ENCODE data around the gene STXBP3. TPM values are rescaled to one million over a fixed set of nuclear protein-coding genes. Genes with fewer than 3 reads are reported as not detected.

STXBP3 gene
- total RNA-seq, 6 experiments from 2014 or later, result 42.2 to 44.6 (median 43.5) TPM

DNA sequence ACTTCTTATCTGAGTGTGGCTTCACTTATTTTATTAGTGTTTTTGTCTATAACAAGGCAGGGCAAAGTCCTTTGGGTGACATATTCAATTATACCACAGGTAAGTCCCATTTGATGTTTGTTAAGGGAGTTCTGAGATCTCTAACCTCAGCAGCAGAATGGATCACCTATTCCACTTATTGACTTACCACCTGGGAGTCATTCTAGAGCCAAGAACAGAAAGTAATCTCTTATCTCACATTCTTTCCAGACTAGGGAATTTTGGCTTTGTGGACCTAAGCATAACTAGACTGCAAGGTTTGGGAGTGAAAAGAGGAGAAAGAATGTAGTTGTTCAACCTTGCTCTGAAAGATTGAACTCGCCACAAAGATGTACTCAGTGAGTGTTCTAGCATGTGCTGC is 20.6 kb upstream of the STXBP3 start:
- Mint-ChIP-seq H3K36me3 (ENCODE audit: low read depth) (no peaks in the 10 kb centered on the region), H3K4me1 (ENCODE audit: low read depth) (peaks cover 24% of the 10 kb centered on the region), H3K27me3 (ENCODE audit: insufficient read depth) (peaks cover 3% of the 10 kb centered on the region), H3K4me3 (no peak overlapping the region), H3K27ac (no peak overlapping the region), H3K9me3 (no peaks in the 10 kb centered on the region)
- no peak for DNase-seq
- TF ChIP-seq, protein P1, sequence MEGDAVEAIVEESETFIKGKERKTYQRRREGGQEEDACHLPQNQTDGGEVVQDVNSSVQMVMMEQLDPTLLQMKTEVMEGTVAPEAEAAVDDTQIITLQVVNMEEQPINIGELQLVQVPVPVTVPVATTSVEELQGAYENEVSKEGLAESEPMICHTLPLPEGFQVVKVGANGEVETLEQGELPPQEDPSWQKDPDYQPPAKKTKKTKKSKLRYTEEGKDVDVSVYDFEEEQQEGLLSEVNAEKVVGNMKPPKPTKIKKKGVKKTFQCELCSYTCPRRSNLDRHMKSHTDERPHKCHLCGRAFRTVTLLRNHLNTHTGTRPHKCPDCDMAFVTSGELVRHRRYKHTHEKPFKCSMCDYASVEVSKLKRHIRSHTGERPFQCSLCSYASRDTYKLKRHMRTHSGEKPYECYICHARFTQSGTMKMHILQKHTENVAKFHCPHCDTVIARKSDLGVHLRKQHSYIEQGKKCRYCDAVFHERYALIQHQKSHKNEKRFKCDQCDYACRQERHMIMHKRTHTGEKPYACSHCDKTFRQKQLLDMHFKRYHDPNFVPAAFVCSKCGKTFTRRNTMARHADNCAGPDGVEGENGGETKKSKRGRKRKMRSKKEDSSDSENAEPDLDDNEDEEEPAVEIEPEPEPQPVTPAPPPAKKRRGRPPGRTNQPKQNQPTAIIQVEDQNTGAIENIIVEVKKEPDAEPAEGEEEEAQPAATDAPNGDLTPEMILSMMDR (IDR thresholded peaks at IDR 0.05), result no peak

DNA sequence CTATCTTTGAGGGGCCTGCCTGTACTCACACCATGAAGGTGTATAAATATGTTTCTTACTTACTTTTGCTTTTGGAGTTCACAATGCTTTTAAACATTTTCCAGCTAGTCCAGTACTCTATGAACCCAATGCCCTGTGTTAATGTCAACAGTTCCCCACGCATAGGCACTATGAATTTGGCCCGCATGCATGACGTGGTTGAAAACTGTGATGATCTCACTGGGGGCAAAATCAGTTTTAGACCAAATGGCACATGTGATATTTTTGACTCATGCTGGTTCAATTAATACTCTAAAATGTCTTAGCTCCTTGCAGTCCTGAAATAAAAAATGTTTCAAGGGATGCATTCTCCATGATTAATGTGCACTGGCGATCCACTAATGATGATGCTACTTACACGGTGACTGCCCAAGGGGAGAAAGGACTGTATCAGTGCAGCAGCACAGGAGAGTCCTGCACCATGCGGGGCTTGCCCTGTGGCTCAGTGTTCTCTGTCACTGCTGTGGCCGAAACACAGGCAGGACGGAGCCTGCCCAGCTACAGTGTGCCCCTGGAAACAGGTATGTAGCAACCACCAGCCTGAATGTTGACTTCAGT is 18.0 kb upstream of the STXBP3 start:
- no peak for DNase-seq
- TF ChIP-seq, protein P1 (IDR thresholded peaks at IDR 0.05), result no peak
- H3K36me3 Mint-ChIP-seq (ENCODE audit: low read depth), result no peaks in the 10 kb centered on the region
- peaks cover 9% of the 10 kb centered on the region; the same call in 1 of the 2 replicates for H3K4me1 Mint-ChIP-seq (ENCODE audit: low read depth)
- no peak overlapping the region for H3K27ac Mint-ChIP-seq
- H3K4me3 Mint-ChIP-seq, result no peak overlapping the region
- no peaks in the 10 kb centered on the region for H3K9me3 Mint-ChIP-seq
- peaks cover 3% of the 10 kb centered on the region for H3K27me3 Mint-ChIP-seq (ENCODE audit: insufficient read depth)

DNA sequence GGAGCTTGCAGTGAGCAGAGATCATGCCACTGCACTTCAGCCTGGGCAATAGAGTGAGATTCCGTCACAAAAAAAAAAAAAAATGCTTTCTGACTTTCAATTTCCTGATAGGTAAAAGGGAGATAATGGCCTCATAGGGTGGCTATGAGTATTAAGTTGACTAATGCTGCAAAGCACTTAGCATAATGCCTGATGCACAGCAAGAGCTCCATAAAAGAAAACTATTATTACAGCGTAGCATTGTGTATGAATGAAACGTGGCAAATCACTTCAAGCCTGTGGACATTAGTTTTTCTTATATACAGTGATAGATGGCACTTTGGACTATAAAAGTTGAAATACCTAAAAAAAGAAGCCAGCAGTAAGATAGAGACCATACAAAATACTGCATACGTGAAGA is 17.0 kb upstream of the STXBP3 start:
- peaks cover 3% of the 10 kb centered on the region for H3K27me3 Mint-ChIP-seq (ENCODE audit: insufficient read depth)
- no peak for DNase-seq
- H3K4me1 Mint-ChIP-seq (ENCODE audit: low read depth), result peaks cover 9% of the 10 kb centered on the region; the same call in 1 of the 2 replicates
- H3K36me3 Mint-ChIP-seq (ENCODE audit: low read depth), result no peaks in the 10 kb centered on the region
- no peak overlapping the region for H3K4me3 Mint-ChIP-seq
- no peak overlapping the region for H3K27ac Mint-ChIP-seq
- H3K9me3 Mint-ChIP-seq, result no peaks in the 10 kb centered on the region
- TF ChIP-seq, protein P1 (IDR thresholded peaks at IDR 0.05), result no peak

DNA sequence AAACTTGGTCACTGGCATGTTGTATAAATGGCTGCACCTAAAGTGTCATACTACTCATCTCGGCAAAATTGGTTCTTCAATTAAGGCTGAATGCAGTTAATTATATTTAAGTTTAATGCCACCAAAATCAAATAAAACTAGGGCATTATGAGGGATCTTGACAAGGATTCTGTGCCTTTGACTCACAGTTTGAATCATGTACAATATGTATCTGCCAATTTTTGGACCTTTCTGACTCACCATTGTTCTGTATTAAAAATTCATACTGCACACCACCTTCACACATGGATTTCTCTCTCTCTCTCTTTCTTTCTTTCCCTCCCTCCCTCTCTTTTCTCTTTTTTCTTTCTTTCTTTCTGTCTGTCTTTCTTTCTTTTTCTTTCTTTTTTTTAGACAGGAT is 14.1 kb upstream of the STXBP3 start:
- Mint-ChIP-seq H3K27me3 (ENCODE audit: insufficient read depth) (peaks cover 3% of the 10 kb centered on the region), H3K27ac (no peak overlapping the region), H3K4me1 (ENCODE audit: low read depth) (peaks cover 9% of the 10 kb centered on the region; the same call in 1 of the 2 replicates), H3K4me3 (no peak overlapping the region), H3K36me3 (ENCODE audit: low read depth) (no peaks in the 10 kb centered on the region), H3K9me3 (no peaks in the 10 kb centered on the region)
- DNase-seq, result no peak
- TF ChIP-seq, protein P1 (IDR thresholded peaks at IDR 0.05), result no peak

DNA sequence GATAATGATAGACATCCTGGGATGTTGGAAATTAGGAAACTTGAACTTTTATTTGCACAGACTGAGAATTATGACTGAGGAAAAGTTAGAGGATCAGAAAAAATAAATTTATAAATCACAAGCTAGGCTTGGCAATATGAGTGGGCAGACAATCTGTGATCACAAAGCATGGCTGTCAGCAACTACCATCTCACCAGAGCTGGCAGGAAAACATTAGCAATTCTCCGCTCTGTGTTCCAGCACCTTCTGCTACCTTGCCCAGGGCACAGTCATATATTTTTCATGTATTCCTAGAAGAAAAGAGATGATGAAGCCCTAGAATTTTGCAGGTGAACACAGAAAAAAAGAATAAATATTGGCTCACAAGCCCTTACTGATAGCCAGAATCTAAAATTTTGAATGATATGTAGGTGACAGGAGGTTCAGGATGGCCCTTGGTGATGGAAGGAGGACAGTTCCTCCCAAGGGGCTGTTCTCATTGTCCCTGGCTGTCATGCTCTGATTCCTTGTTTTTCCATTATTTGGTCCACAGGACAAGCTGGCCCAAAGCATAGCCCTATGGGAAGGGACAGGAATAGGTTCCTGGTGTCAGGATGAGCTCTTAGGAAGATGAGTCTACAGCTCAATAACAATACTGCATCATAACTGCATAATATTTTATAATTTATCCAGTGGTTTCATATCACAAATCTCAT is 12.2 kb upstream of the STXBP3 start:
- no peak overlapping the region for H3K27ac Mint-ChIP-seq
- peaks cover 9% of the 10 kb centered on the region; the same call in 1 of the 2 replicates for H3K4me1 Mint-ChIP-seq (ENCODE audit: low read depth)
- peaks cover 1% of the 10 kb centered on the region; the same call in 1 of the 2 replicates for H3K27me3 Mint-ChIP-seq (ENCODE audit: insufficient read depth)
- no peaks in the 10 kb centered on the region for H3K9me3 Mint-ChIP-seq
- TF ChIP-seq, protein P1 (IDR thresholded peaks at IDR 0.05), result no peak
- DNase-seq, result no peak
- no peaks in the 10 kb centered on the region for H3K36me3 Mint-ChIP-seq (ENCODE audit: low read depth)
- no peak overlapping the region for H3K4me3 Mint-ChIP-seq

Data from HFFc6 (cell line).